Measurements from ENCODE around the gene IL37. TPM values are rescaled to one million over a fixed set of nuclear protein-coding genes. Genes with fewer than 3 reads are reported as not detected.

Gene IL37
- total RNA-seq, 1 experiment from 2014 or later = not detected

GRCh38 chr2:112959109-112959812 lies 48.3 kb downstream of the IL37 start:
- peak; percentile 31 for DNase-seq (ENCODE audit: low spot score)

- DNase-seq (ENCODE audit: low spot score) = peak; percentile 31
These were observed 49.4 kb downstream of the IL37 start for GRCh38 chr2:112960230-112960825.

- DNase-seq (ENCODE audit: low spot score) = no peak
These were observed 51.6 kb downstream of the IL37 start for GRCh38 chr2:112962308-112963175.

GRCh38 chr2:112967023-112967422 lies 56.1 kb downstream of the IL37 start:
- no peak for DNase-seq (ENCODE audit: low spot score)

Other genes with a start within 250 kb of the IL37 start
- 1.4 and 1.6 TPM in 2 replicates for gene NT5DC4, start 190.1 kb upstream of the IL37 start, total RNA-seq (2014; rRNA removed; shearing (Covaris generic))
- 2.5 and 4.0 TPM in 2 replicates for gene CKAP2L, start 146.6 kb upstream of the IL37 start, total RNA-seq (2014; rRNA removed; shearing (Covaris generic))
- not detected in 2 replicates for gene IL1A, start 126.7 kb upstream of the IL37 start, total RNA-seq (2014; rRNA removed; shearing (Covaris generic))
- gene IL1B, start 74.4 kb upstream of the IL37 start, total RNA-seq (2014; rRNA removed; shearing (Covaris generic)) = 0.13 and 0.20 TPM in 2 replicates
- gene IL36G, start 66.8 kb downstream of the IL37 start, total RNA-seq (2014; rRNA removed; shearing (Covaris generic)) = not detected in 2 replicates
- not detected in 2 replicates for gene IL36A, start 94.3 kb downstream of the IL37 start, total RNA-seq (2014; rRNA removed; shearing (Covaris generic))
- not detected in 2 replicates for gene IL36B, start 141.7 kb downstream of the IL37 start, total RNA-seq (2014; rRNA removed; shearing (Covaris generic))
- gene IL36RN, start 148.0 kb downstream of the IL37 start, total RNA-seq (2014; rRNA removed; shearing (Covaris generic)) = 0.44 and 1.4 TPM in 2 replicates
- gene IL1F10, start 156.8 kb downstream of the IL37 start, total RNA-seq (2014; rRNA removed; shearing (Covaris generic)) = 0.42 TPM in 1 of 2 replicates, not detected in the other
- 12.0 and 13.3 TPM in 2 replicates for gene IL1RN, start 216.4 kb downstream of the IL37 start, total RNA-seq (2014; rRNA removed; shearing (Covaris generic))

All from HT-29 (cell line).